Measurements from ENCODE around the gene PDCD2L. TPM values are rescaled to one million over a fixed set of nuclear protein-coding genes. Genes with fewer than 3 reads are reported as not detected.

PDCD2L gene
- total RNA-seq, 1 experiment from 2014 or later, result 14.8 TPM

DNA sequence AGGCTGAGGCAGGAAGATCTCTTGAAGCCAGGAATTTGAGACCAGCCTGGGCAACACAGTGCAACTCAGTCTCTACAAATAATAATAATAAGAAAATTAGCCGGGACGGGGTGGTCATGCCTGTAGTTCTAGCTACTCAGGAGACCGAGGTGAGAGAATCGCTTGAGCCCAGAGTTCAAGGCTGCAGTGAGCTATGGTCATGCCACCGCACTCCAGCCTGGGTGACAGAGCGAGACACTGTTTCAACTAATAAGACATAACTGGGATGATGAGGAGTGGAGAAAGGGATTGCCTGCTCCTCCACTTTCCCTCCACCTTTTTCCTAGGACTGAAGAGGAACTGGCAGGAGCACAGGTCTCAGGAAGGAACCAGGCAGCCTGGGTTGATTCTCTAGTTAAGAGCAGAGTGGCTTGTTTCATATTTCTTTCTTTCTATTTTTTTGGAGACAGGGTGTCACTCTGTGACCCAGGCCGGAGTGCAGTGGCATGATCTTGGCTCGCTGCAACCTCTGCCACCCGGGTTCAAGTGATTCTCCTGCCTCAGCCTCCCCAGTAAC, 43.8 kb upstream of the PDCD2L start:
- H3K9me3 ChIP-seq (ENCODE audit: insufficient read depth, low read depth), result no peaks in the 10 kb centered on the region
- H3K4me2 ChIP-seq, result peak overlapping the region; percentile 77
- ChIA-PET POLR2A (ENCODE audit: unreplicated experiment) (no interaction called here), CTCF (no interaction called here)
- no peak overlapping the region for H2AFZ ChIP-seq
- no peak for DNase-seq
- TF ChIP-seq EZH2 (IDR thresholded peaks at IDR 0.05; ENCODE audit: low read depth), result no peak
- TF ChIP-seq, protein P1, sequence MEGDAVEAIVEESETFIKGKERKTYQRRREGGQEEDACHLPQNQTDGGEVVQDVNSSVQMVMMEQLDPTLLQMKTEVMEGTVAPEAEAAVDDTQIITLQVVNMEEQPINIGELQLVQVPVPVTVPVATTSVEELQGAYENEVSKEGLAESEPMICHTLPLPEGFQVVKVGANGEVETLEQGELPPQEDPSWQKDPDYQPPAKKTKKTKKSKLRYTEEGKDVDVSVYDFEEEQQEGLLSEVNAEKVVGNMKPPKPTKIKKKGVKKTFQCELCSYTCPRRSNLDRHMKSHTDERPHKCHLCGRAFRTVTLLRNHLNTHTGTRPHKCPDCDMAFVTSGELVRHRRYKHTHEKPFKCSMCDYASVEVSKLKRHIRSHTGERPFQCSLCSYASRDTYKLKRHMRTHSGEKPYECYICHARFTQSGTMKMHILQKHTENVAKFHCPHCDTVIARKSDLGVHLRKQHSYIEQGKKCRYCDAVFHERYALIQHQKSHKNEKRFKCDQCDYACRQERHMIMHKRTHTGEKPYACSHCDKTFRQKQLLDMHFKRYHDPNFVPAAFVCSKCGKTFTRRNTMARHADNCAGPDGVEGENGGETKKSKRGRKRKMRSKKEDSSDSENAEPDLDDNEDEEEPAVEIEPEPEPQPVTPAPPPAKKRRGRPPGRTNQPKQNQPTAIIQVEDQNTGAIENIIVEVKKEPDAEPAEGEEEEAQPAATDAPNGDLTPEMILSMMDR (conservative IDR thresholded peaks at IDR 0.05), result no peak
- peaks cover 21% of the 10 kb centered on the region for H3K4me1 ChIP-seq (replicated peaks; ENCODE audit: insufficient read depth)
- intact Hi-C loops (cut with micrococcal nuclease; ENCODE audit: unreplicated experiment), result no loop called here
- no TSS peak for BruUV-seq (replicated peaks)
- H3F3A ChIP-seq (ENCODE audit: insufficient read depth, low read depth), result peaks cover 33% of the 10 kb centered on the region; the same call in 1 of the 2 replicates
- H4K20me1 ChIP-seq (ENCODE audit: insufficient read depth), result no peaks in the 10 kb centered on the region
- peaks cover 4% of the 10 kb centered on the region for H3K79me2 ChIP-seq (ENCODE audit: low read depth)
- H3K27me3 ChIP-seq (ENCODE audit: insufficient read depth, low read depth), result no peaks in the 10 kb centered on the region
- H3K4me3 ChIP-seq, result peak overlapping the region; percentile 71; the same call in 1 of the 2 replicates
- no peaks in the 10 kb centered on the region for H3K9me2 ChIP-seq (ENCODE audit: insufficient read depth)
- peak overlapping the region; percentile 81 for H3K27ac ChIP-seq
- H3K36me3 ChIP-seq (ENCODE audit: low read depth), result no peaks in the 10 kb centered on the region

- H3K4me1 ChIP-seq (replicated peaks; ENCODE audit: insufficient read depth), result peaks cover 37% of the 10 kb centered on the region
- no peaks in the 10 kb centered on the region for H3K27me3 ChIP-seq (ENCODE audit: insufficient read depth, low read depth)
- no peaks in the 10 kb centered on the region for H3K9me2 ChIP-seq (ENCODE audit: insufficient read depth)
- H3K27ac ChIP-seq, result no peak overlapping the region
- peaks cover 26% of the 10 kb centered on the region for H3K79me2 ChIP-seq (ENCODE audit: low read depth)
- no peaks in the 10 kb centered on the region for H3K9me3 ChIP-seq (ENCODE audit: insufficient read depth, low read depth)
- BruUV-seq (replicated peaks), result no TSS peak
- H2AFZ ChIP-seq, result no peak overlapping the region
- TF ChIP-seq, protein P1 (conservative IDR thresholded peaks at IDR 0.05), result no peak
- TF ChIP-seq EZH2 (IDR thresholded peaks at IDR 0.05; ENCODE audit: low read depth), result no peak
- no peak overlapping the region for H3K4me2 ChIP-seq
- H3K36me3 ChIP-seq (ENCODE audit: low read depth), result peaks cover 11% of the 10 kb centered on the region
- ChIA-PET CTCF (interaction anchor here (0.6 kb wide), 1 partner anchor 80 kb away, joined by 4 read pairs; no protein-coding TSS in a partner anchor), POLR2A (ENCODE audit: unreplicated experiment) (interaction anchor here (0.6 kb wide), 1 partner anchor 1314 kb away, joined by 4 read pairs; no protein-coding TSS in a partner anchor)
- H3K4me3 ChIP-seq, result no peak overlapping the region
- DNase-seq, result no peak
- intact Hi-C loops (cut with micrococcal nuclease; ENCODE audit: unreplicated experiment), result no loop called here
- H4K20me1 ChIP-seq (ENCODE audit: insufficient read depth), result peaks cover 16% of the 10 kb centered on the region; the same call in 1 of the 2 replicates
- peaks cover 33% of the 10 kb centered on the region; the same call in 1 of the 2 replicates for H3F3A ChIP-seq (ENCODE audit: insufficient read depth, low read depth)
Measured at GRCh38 chr19:34362679-34363069, 41.5 kb upstream of the PDCD2L start.

GRCh38 chr19:34363094-34363493, 41.1 kb upstream of the PDCD2L start:
- BruUV-seq (replicated peaks), result no TSS peak
- Histone ChIP-seq H4K20me1 (ENCODE audit: insufficient read depth) (peaks cover 16% of the 10 kb centered on the region; the same call in 1 of the 2 replicates), H3K4me2 (no peak overlapping the region), H3K9me3 (ENCODE audit: insufficient read depth, low read depth) (no peaks in the 10 kb centered on the region), H3K4me1 (replicated peaks; ENCODE audit: insufficient read depth) (peaks cover 35% of the 10 kb centered on the region), H3K9me2 (ENCODE audit: insufficient read depth) (no peaks in the 10 kb centered on the region), H3K79me2 (ENCODE audit: low read depth) (peaks cover 30% of the 10 kb centered on the region), H3K4me3 (no peak overlapping the region), H3K36me3 (ENCODE audit: low read depth) (peaks cover 16% of the 10 kb centered on the region), H3K27me3 (ENCODE audit: insufficient read depth, low read depth) (no peaks in the 10 kb centered on the region), H3F3A (ENCODE audit: insufficient read depth, low read depth) (peaks cover 33% of the 10 kb centered on the region; the same call in 1 of the 2 replicates), H2AFZ (no peak overlapping the region), H3K27ac (no peak overlapping the region)
- TF ChIP-seq EZH2 (IDR thresholded peaks at IDR 0.05; ENCODE audit: low read depth), result no peak
- ChIA-PET POLR2A (ENCODE audit: unreplicated experiment) (no interaction called here), CTCF (no interaction called here)
- intact Hi-C loops (cut with micrococcal nuclease; ENCODE audit: unreplicated experiment), result no loop called here
- no peak for DNase-seq
